Effector memory CD8-positive, alpha-beta T cell (primary cell): ENCODE results near the gene TBC1D1.

Experiments
- ATAC-seq: fragments of 150-1000 bp; cut with Tn5 transposase; replicated peaks from 2 replicates; pipeline ENCODE4 v1.10.0; 2021; ENCODE audit warnings: mild to moderate bottlenecking, moderate library complexity
- DNase-seq, 3 experiments: peaks; one replicate each; pipeline ENCODE4 v3.0.0; 2021
- H3K27ac Mint-ChIP-seq, 2 donors: one replicate each; pipeline ENCODE4 v1.8.0; 2022; ENCODE audit warnings: mild to moderate bottlenecking in 2 of 2, mixed read lengths in 2 of 2, moderate library complexity in 2 of 2
- H3K27me3 Mint-ChIP-seq, 2 donors: one replicate each; pipeline ENCODE4 v1.8.0; 2022; ENCODE audit warnings: mixed read lengths in 2 of 2
- H3K36me3 Mint-ChIP-seq: one replicate; pipeline ENCODE4 v1.8.0; 2022; ENCODE audit warnings: mild to moderate bottlenecking, moderate library complexity, mixed read lengths; ENCODE audit not compliant: insufficient read depth
- H3K4me1 Mint-ChIP-seq, 2 donors: one replicate each; pipeline ENCODE4 v1.8.0; 2022; ENCODE audit warnings: low read depth in 2 of 2, mixed read lengths in 2 of 2
- H3K4me3 Mint-ChIP-seq, 2 donors: one replicate each; pipeline ENCODE4 v1.8.0; 2022; ENCODE audit warnings: mild to moderate bottlenecking in 2 of 2, mixed read lengths in 2 of 2, moderate library complexity in 2 of 2
- H3K9me3 Mint-ChIP-seq, 2 donors: one replicate each; pipeline ENCODE4 v1.8.0; 2022; ENCODE audit warnings: mixed read lengths in 2 of 2

TBC1D1 gene

DNA sequence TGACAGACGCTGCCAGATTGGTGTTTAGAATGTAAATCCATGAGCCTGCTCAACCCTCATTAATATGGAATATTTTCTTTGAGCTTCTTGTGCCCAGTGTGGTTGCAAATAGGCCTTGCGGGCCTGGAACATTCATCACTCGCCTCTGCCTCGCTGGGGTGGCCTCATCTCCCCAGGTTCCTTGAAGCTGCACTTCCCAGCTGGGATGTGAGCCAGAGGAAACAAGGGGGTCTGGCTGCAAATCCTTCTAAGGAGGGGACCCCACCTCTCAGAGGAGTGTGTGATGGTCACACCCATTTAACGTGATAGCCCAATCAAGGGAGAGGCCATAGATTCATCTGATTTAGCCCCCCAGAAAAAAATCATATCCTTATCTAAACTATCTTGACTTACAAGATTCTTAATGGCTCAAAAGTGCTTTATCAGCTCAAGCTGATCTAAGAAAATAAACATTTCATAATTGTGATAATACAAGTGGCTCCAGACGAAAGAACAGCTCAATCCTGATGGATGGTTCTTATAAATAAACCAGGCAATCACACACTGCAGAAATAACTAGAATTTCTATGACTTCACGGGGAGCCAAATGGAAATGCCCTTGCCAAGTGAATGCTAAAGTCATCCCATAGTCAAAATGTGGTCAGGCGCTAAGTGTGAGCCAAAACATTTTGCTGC lies 259.2 kb downstream of the TBC1D1 start:
- Mint-ChIP-seq H3K27ac (peak overlapping the region in 1 of 2 donors; percentile 39), H3K27me3 (no peaks in the 10 kb centered on the region), H3K4me1 (peaks cover 9 to 14% of the 10 kb centered on the region in 2 donors), H3K36me3 (no peaks in the 10 kb centered on the region), H3K9me3 (no peaks in the 10 kb centered on the region), H3K4me3 (no peak overlapping the region)
- ATAC-seq = no peak
- DNase-seq = no peak

DNA sequence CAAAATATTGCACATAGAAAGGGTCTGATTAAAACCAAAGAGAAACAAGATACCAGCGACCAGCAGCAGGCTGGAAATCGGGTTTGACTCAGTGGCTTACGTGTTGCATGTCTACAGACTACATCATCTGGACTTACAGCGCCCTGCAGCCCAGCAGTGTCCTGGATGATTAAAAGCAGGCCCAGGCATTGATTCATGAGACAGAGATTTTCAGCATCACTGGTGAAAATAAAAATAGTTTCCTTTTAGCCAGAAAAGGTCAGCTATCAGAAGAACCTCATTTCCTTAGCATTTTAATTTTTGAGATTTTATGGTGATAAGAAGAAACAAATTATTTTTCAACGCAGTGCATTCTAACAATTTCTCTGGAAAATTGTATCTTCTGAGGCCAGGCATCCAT lies 259.9 kb downstream of the TBC1D1 start:
- Mint-ChIP-seq H3K4me3 (no peak overlapping the region), H3K36me3 (no peaks in the 10 kb centered on the region), H3K27me3 (no peaks in the 10 kb centered on the region), H3K4me1 (peaks cover 14 to 15% of the 10 kb centered on the region in 2 donors), H3K9me3 (no peaks in the 10 kb centered on the region), H3K27ac (no peak overlapping the region)
- ATAC-seq (no peak), DNase-seq (no peak)

DNA sequence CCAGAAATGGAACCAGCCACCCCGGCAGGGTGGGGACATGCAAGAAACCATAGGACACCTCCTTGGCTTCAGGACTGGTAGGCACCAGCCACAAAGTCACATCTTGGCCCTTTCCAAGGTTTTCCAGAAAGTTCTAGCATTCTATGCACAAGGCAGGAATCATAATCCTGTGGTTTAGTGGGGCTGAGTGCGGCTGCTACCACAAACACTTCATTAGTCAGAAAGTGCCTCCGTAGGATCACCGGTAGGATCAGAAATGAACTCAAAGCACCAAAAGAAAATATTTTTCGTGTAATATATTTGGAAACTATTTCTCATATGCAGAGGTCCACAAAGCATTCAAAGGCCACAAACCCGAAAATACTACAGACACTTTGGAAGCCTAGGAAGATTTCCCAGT lies 261.0 kb downstream of the TBC1D1 start:
- Mint-ChIP-seq H3K27ac (no peak overlapping the region), H3K4me1 (peaks cover 14 to 16% of the 10 kb centered on the region in 2 donors), H3K4me3 (no peak overlapping the region), H3K9me3 (no peaks in the 10 kb centered on the region), H3K27me3 (no peaks in the 10 kb centered on the region), H3K36me3 (no peaks in the 10 kb centered on the region)
- ATAC-seq (no peak), DNase-seq (no peak)

DNA sequence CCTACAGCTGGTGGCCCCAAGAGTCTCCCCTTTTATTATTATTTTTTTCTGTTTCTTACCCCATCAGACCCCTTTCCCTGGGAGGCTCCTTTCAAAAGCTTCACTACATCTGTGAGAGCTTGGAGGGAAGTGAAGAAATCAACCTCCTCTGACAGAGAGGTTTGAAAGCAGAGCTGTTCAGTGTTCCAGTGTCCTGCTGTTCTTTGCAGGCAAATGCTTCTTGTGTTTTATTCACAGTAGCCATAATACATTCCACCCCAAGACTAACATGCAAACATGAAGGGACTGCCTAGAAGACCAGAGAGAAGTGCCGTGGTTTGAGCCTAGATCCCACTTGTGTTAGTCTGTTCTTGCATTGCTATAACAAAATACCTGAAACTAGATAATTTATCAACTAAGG lies 261.4 kb downstream of the TBC1D1 start:
- H3K4me1 Mint-ChIP-seq = peaks cover 14 to 16% of the 10 kb centered on the region in 2 donors
- no peaks in the 10 kb centered on the region for H3K9me3 Mint-ChIP-seq
- H3K27ac Mint-ChIP-seq = no peak overlapping the region
- ATAC-seq = no peak
- DNase-seq = no peak
- no peaks in the 10 kb centered on the region for H3K27me3 Mint-ChIP-seq
- no peak overlapping the region for H3K4me3 Mint-ChIP-seq
- H3K36me3 Mint-ChIP-seq = no peaks in the 10 kb centered on the region

DNA sequence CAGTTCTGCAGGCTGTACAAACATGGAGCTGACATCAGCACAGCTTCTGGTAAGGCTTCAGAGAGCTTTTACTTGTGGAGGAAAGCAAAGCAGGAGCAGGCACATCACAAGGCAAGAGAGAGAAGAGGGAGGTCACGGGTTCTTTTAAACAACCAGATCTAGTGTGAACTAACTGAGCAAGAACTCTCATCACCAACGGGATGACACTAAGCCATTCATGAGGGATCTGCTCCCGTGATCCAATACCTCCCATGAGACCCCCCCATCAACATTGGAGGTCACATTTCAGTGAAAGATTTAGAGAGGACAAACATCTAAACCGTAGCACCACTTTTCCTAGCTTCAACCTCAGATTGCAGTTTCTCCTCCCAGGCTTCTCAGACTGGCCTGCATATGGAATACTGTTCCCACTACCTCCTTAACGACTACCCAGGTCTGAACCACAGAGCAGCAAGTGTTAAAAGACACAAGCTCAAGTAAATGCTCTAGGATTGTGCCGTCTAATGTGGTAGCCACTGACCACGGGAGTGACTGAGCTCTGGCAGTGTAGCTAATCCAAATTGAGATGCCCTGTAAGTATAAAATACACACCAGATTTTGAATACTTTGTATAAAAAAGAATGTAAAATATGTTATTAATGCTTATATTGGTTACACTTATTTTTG lies 262.0 kb downstream of the TBC1D1 start:
- Mint-ChIP-seq H3K36me3 (no peaks in the 10 kb centered on the region), H3K9me3 (no peaks in the 10 kb centered on the region), H3K27me3 (no peaks in the 10 kb centered on the region), H3K4me3 (no peak overlapping the region), H3K27ac (no peak overlapping the region), H3K4me1 (peaks cover 14 to 16% of the 10 kb centered on the region in 2 donors)
- ATAC-seq = no peak
- DNase-seq = no peak

DNA sequence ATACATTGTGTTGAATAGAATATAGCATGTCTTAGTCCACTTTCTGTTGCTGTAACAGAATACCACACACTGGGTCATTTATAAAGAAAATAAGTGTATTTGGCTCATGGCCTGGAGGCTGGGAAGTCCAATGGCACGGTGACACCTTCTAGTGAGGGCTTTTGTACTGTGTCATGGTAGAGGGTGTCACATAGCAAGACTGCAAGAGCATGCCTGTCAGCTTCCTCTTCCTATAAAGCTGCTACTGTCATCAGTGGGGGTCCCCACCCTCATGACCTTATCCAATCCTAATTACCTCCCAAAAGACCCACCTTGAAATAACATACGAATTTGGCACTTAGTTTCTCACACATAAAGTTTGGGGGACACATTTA lies 262.5 kb downstream of the TBC1D1 start:
- Mint-ChIP-seq H3K27me3 (no peaks in the 10 kb centered on the region), H3K4me3 (no peak overlapping the region), H3K36me3 (no peaks in the 10 kb centered on the region), H3K4me1 (peaks cover 14 to 16% of the 10 kb centered on the region in 2 donors), H3K27ac (no peak overlapping the region), H3K9me3 (no peaks in the 10 kb centered on the region)
- DNase-seq (no peak), ATAC-seq (no peak)

DNA sequence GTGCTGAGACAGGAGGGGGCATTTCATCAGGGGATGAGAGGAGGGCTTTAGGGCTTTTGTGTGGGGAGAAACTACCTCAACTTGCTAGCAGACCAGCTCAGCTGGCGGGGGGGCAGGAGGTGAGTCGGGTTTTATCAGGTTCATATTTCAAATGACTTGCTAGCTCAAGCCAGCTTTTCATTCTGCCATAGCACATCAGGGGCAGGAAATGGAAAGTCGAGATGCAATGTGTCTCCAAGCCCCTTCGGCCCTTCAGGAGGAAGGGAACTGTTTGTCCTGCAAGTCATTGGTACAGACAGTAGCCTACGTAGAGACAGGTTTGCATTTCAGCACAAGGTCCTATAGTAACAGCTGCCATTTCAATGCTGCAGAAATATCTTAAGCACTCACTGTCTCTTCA lies 263.4 kb downstream of the TBC1D1 start:
- Mint-ChIP-seq H3K9me3 (no peaks in the 10 kb centered on the region), H3K27me3 (no peaks in the 10 kb centered on the region), H3K27ac (peak overlapping the region in 1 of 2 donors; percentile 1), H3K4me3 (peak overlapping the region; percentile 37 to 45), H3K36me3 (no peaks in the 10 kb centered on the region), H3K4me1 (peaks cover 14 to 16% of the 10 kb centered on the region in 2 donors)
- ATAC-seq = no peak
- no peak for DNase-seq

DNA sequence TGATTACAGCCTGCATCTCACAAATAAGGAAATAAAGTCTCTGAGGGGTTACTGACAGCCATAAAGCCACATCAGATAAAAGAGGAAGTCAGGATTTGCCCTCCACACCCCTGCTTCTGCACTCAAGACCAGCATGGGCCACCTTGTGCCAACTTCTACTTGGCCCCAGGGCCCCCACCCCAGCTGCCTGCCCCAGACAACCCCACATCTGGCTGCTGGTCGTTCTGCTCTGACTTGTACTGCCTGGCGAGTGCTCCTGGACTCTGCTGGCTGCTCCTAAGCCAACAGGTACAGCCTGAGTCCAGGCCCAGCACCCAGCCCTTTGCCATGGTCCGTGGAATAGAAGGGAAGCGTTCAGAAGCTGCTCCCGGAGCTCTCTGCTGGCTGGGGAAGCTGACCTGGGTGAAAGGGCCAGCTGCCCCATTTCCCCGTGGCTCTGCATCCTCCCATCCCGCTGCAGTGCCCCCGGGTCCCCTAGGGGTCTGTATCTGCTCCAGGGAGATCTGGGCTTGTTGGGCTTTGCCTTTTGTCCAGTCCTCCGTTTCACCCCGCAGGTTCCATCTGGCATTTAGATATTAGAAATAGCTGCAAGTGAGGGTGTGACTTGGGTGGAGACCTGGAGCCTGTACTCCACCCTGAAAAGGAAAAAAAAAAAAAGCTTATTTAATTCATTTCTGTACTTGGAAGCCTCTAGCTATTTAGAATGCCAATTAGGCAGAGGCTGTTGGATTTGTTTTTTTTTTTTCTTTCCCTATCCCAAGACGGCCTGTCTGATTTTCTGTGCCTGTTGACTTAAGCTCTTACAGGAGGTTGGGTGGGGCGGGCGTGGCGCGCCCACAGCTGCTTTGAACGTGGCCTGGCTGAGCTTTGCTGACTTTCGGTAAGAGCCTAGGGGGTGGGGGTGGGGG lies 264.1 kb downstream of the TBC1D1 start:
- DNase-seq (no peak), ATAC-seq (peak; percentile 22)
- H3K4me3 Mint-ChIP-seq = peak overlapping the region; percentile 37 to 45
- H3K36me3 Mint-ChIP-seq = no peaks in the 10 kb centered on the region
- H3K4me1 Mint-ChIP-seq = peaks cover 14 to 16% of the 10 kb centered on the region in 2 donors
- H3K27me3 Mint-ChIP-seq = no peaks in the 10 kb centered on the region
- H3K27ac Mint-ChIP-seq = peak overlapping the region in 1 of 2 donors; percentile 14
- H3K9me3 Mint-ChIP-seq = no peaks in the 10 kb centered on the region

DNA sequence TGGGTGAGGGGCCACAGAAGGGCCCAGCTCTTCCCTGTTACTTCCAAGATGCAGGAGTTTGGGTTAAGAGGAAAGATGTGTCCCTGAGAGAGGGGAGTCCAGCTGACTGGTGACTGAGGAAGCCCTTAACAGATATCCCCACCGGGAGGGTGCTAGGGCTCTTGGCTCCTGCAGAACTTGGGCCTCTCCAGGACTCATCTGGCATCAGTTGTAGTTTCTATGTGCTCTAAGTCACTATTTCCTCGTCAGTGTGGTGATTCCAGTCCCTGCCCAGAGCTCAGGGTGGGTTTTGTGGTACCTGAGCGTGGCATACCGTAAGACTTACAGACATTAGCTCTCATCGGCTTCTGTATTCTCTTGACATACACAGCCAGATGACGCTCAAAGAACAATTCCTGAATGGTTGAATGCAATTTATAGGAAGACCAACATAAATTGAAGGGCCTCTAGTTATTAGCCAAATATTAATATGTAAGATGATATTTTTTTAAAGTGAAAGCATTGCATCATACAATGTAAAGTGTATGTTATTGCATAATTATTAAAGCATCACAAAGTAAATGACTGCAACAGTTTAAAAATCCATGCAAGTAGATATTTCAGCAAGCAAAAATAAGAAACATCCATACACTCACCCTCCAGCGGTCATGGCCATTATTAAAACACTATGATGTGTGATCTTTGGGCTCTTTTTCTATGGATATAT lies 264.9 kb downstream of the TBC1D1 start:
- Mint-ChIP-seq H3K4me3 (peak overlapping the region in 1 of 2 donors; percentile 45), H3K9me3 (no peaks in the 10 kb centered on the region), H3K36me3 (no peaks in the 10 kb centered on the region), H3K4me1 (peaks cover 15 to 18% of the 10 kb centered on the region in 2 donors), H3K27me3 (no peaks in the 10 kb centered on the region), H3K27ac (peak overlapping the region in 1 of 2 donors; percentile 14)
- ATAC-seq = no peak
- DNase-seq = no peak

DNA sequence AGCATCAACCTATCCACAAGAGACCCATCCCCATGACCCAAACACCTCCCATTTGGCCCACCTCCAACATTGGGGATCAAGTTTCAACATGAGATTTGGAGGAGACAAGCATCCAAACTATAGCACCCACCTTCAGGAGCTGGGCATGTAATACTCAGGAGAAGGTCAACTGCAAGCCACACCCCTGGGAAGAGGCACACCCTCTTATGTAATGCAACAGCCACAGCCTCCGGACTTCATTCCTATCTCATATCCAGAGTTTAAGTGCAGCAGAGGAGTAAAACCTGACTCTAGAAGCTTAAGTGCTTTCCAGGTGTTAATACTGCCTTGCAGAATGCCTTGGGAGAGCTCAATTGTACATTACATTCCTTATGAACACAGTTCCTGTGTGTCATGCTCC lies 266.7 kb downstream of the TBC1D1 start:
- no peaks in the 10 kb centered on the region for H3K36me3 Mint-ChIP-seq
- H3K9me3 Mint-ChIP-seq = no peaks in the 10 kb centered on the region
- no peaks in the 10 kb centered on the region for H3K27me3 Mint-ChIP-seq
- no peak overlapping the region for H3K27ac Mint-ChIP-seq
- H3K4me3 Mint-ChIP-seq = no peak overlapping the region
- H3K4me1 Mint-ChIP-seq = peaks cover 20 to 22% of the 10 kb centered on the region in 2 donors
- ATAC-seq (no peak), DNase-seq (no peak)

DNA sequence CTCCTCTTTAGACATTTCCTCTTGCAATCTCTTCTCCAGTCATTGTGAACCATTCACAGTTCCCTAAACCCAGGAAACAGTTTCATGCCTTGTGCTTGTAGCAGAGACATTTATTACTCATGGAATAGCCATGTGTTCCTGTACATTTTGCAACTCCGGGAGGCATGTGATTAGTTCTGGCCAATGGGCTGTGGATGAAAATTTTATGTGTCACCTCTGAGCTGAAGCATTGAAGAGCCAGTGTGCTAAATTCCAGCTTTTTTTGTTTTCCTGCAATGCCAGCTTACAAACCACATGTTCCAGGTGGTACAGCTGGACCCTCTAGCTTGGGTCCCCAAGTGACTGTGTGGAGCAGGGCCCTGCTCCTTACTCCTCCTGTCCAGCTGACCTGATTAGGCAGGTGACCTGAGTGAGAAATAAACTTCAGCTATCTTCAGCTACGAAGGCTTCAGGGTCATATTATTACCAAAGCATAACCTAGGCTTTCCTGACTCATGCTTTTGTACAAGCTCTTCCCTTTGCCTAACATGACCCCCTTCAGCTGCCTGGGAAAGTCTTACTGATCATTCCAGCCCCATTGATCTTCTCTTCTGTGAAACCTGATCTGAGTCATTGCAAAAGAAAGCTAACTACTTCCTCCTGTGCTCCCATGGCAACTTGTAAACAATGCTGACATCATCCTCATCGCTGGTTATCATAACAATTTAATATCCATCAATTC lies 269.8 kb downstream of the TBC1D1 start:
- Mint-ChIP-seq H3K4me1 (peaks cover 6 to 8% of the 10 kb centered on the region in 2 donors), H3K27me3 (no peaks in the 10 kb centered on the region), H3K27ac (peak overlapping the region; percentile 72 to 85), H3K9me3 (no peaks in the 10 kb centered on the region), H3K36me3 (no peaks in the 10 kb centered on the region), H3K4me3 (no peak overlapping the region)
- DNase-seq = peak in 2 of 3 experiments; percentile 16 to 21
- ATAC-seq = peak; percentile 92

DNA sequence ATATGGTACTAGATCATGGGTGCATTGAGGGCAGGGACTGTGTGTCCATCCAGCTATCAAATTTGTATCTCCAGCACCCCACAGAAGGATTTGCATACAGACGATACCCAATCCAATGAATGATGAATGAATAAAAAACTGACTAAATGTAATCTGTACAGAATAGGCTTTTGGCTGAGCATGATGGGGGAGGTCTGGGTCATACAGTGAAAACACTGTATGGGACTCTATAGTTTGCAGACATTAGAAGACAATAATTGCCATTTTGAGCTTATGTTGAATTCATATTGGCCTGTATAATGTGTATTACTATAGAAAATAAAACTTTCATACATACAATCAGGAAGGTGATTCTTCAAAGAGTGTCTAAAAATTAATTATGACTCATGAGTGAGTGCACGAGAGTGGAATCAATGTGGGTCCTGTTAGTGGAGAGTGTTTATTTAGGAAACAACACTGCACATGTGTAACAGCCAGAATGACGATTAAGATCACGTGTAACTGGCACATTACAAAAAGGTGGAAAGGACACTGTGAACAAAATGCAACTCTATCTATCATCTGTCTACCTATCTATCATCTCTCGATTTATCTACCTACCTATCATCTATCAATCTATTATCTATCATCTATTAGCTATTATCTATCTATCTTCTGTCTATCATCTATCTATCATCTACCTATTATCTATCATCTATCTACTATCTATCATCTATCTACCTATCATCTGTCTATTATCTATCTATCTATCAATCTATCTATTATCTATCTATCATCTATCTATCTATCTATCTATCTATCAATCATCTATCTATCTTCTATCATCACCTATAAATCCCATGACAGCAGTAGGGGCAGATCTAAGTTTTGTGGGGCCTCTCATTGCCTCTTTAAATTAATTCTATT lies 270.6 kb downstream of the TBC1D1 start:
- Mint-ChIP-seq H3K4me1 (peaks cover 6% of the 10 kb centered on the region in 2 donors), H3K27me3 (no peaks in the 10 kb centered on the region), H3K4me3 (no peak overlapping the region), H3K27ac (peak overlapping the region; percentile 72 to 85), H3K9me3 (no peaks in the 10 kb centered on the region), H3K36me3 (no peaks in the 10 kb centered on the region)
- peak; percentile 14 for ATAC-seq
- no peak for DNase-seq
